ENCODE data around the gene NHERF1. TPM values are rescaled to one million over a fixed set of nuclear protein-coding genes. Genes with fewer than 3 reads are reported as not detected.
A peak's percentile ranks its signal among the peaks of the same experiment; 100 is the strongest.

The NHERF1 gene
- total RNA-seq, 1 donor from 2014 or later: 297 TPM

DNA sequence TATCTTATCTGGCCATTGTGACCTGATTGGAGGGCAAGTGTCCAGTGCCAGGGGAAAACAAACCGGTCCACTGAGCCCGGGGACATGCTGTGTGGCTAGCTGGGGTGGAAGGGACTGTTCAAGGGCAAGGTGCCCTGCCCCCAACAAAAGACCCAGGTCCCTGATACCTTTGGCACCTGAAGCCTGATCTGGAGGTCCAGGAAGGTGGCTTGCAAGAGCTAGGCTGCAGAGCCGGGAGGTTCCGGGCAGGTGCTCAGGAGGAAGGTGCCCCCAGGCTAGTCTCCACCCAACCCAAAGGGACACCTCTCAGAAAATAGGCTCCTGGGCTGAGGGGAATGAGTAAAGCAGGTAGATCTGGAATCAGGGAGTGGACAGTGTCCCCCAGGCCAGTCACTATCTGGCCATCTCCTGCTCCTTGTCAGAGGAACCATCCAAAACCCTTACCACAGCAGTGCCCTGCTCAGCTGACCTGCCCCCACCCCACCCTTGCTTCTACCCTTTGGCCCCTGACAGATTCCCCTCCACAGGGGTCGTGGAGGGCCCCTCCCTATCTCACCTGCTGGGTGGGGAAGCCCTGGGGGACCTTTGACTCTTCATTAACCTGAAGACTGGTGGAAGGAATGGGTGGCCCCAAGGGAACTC is 21.5 kb downstream of the NHERF1 start:
- peak; percentile 3 for ATAC-seq

DNA sequence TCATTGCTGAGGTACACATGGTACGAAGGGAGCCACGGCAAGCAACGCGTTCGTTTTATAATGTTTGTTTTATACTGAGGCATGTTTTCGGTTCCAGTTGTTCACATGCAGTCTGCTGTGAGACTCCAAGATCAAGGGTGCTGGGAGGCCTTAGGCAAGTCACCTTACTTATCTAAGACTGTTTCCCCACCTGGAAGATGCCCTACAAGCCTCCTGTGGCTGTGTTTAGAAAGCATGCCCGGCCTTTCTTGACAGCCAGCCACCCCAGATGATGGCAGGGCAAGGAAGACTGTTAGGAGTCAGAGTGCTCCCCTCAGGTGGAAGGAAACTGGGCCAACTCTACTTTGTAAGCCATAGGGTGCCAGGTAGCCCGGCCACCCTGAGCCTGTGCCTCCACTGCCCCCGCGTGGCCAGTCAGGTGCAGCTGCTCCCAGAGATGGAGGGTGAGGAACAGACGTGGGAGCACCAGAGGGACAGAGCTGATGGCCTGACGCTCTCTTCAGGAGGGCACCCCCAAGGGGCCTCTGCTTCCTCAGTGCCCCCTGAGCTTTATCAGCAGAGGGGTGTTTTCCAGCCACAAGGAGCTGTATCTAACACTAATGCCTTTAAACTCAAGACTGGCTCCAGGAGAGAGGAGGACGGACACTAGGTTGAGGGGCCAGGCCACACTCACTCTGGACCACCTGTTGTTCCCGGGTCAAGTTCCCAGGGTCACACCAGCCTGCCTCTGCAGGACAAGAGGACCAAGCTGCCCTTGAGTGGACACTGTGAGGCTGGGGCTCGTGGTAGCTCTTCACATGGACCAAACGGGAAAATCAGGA is 22.3 kb downstream of the NHERF1 start:
- ATAC-seq: peak; percentile 77

DNA sequence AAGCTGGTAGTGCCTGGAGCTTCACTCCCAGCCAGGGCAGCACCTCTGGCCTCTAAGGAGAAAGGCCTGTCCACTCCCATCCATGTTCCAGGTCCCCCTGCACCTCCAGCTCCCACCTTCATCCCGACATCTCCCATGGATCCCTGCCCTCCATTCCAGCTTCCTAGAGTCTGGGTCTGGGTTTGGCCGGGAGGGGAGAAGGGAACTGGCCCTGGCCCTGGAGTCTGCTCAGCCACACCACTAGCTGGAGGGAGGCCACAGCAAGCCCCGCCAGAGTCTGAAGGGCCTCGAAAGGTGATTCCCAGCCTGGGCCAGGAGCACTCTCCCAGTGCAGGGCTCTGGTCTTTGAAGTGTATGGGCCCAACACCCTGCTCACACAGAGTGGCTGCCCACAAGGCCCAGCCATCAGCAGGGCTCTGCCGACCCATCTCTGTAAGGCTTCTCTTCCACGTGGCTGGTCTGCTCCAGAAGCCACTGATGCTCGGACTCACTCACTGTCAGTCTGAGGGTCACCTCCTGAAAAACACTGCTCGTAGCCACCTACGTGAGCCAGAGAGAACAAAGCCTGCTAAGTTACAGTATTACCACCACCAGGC is 23.0 kb downstream of the NHERF1 start:
- peak; percentile 0 for ATAC-seq

DNA sequence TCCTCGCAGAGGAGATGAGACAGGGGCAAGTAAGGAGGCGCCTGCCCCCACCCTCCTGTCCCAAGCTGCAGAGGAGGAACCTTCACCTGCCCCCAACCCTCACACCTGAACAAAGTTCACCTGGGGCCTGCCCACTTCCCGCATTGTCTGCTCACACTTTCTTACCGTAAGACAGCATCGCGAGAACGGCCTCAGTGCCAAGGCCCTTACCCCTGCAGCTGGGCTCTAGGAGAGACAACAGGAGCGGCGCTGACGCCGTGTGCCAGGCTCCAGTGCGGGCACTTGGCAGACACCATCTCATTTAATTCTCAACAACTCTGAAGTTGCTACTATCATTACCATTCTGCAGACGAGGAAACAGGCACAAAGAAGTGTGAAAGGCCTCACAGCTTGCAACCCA is 23.6 kb downstream of the NHERF1 start:
- no peak for ATAC-seq

DNA sequence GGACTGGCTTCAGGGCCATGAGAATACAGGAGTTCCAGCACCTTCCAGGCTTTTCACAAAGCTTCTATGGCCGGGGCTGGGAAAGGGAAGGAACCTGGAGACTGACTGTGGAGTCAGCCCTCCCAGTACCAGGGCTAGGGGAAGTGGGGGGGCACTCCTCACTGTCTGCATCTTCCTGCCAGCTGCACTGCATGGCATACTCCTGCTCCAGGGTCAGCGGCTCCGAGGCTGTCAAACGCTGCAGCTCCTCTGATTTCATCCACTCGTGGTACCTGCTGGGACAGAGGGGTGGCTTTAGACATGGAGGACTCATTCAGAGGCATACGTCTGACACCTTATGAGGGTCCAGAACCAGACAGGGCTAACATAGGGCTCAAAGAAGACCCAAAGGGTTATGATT is 25.0 kb downstream of the NHERF1 start:
- no peak for ATAC-seq

DNA sequence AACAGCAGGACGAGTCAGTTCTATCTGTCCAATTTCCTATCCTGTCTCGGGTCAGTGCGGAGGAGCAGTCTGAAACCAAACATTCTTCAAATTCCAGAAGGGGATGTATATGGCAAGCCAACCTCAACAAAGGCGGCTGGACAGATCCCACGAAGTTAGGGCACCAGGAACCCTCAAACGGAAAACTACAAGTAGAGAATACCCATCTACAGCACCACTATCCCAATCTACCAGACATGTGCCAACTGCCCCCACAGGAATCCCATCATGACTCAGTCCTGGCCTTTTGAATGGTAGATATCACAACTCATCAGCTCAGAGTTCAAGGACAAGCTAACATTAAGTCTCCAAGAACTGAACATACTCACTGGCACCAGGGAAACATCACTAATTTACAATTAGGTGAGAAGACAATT is 25.5 kb downstream of the NHERF1 start:
- ATAC-seq: no peak

DNA sequence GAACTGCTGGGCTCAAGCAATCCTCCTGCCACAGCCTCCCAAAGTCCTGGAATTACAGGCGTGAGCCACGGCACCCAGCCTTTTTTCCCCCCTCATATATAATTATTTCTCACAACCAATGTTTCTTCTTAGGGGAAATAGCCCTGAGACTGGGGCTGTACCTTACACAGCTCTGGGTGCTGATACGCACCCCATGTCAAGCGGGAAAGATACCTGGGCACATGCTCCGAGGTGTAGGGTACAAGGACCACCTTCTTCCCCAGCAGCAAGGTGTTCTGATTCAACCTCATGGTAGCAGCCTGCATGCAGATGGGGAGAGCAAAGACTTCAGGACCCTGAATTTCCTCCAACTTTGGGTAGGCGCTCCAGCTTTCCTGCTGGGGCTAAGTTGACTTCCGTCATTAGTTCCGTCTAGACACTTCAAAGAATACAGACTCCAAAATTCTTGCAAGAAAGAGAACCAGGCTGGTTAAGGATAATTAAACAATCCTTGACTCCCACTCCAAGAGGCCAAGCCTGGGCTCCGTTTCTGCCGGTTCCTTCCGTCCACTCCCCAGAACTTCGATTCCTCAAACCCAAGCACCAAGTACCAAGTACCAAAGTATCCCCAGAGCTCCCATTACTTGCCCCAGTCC is 27.1 kb downstream of the NHERF1 start:
- ATAC-seq: no peak

DNA sequence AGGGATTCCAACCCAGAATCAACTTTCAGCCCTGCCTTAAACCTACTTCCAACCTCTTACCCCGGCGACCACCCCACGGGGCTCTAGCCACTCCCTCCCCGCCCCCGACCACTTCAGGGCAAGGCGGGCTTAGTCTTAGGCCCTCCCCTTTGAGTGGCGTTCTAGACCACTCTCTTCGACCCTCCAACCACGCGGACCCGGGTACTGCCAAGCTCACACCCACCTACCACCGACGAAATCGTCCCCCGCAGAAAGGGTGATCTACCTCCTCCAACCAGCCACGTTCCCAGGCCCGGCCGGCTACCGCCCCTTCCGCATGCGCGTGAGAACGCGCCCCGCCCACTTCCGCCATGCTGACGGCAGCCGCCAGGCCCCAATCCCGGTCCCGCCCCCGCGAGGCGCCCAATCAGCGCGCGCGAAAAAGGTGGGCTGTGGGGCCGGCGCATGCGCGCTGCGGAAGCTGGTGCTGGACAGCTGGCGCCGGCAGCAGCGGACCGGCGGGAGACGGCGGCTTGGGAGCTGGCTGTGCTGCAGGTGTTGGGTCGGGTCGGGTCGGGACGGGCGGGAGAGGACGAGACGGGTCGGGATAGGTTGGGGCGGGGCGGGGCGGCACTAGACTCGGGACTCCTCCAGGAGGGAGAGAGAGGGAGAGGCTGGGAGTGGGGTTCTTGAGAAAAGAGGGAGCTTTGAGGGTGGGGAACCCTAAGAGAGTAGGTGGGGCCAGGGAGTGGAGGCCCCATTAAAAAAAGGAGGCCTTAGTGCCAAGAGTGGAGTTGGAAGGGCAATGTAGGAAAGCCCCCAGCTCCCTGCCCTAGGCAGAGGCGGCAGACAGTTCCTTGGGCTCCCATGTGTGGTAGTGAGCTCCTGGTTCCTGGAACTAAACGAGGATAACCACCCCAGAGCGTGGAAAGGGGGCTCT is 27.9 kb downstream of the NHERF1 start, which contains the start of gene NAT9:
Gene NAT9, minus strand, starts transcription at position 302 of the 919 bp plus-strand sequence. CDS start 647 bp downstream, outside the sequence.
- peak; percentile 87 for ATAC-seq

DNA sequence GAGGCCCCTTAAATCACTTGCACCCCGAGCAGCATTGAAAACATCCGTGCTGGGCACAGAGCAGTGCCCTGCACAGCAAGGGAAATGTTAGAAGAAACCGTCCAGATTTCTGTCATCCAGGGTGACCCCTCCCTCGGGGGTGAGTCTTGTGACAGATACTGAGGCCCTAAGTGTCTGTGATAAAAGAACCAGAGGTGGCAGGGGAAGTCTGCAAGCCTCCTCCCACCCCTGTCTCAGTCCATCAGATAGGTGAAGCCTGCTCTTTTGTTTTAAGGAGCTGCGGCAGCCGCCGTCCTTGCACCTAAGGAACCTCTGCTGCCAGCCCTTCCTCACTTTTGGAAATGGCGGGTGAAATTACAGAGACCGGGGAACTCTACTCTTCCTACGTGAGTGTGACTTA is 28.6 kb downstream of the NHERF1 start:
- no peak for ATAC-seq

DNA sequence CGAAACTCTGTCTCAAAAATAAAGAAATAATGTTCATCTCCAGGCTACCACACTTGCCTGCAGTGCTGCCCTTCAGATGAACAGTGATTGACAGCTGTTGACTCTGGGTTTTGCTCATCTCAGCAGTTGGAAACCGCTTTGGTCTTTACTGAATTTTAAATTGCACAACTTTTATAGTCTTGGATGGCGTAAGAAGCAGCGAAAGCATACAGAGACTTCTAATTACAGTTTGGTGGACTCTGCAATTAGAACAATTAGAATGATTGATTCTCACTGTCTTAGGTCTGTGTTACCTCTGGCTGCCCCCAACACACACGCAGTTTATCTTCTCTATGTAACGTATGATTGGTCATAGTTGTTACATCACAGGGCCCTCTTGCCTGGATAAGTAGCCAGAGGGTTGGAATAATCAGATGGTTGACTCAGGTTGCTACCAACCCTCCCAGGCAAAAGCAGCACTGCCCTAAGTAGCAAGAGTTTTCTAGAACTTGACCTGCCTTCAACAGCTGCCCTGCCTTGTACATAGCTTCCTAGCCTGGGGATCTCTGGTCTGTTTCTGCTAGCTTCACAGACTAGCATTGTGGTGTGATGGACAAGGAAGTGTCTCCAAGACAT is 29.6 kb downstream of the NHERF1 start:
- no peak for ATAC-seq

DNA sequence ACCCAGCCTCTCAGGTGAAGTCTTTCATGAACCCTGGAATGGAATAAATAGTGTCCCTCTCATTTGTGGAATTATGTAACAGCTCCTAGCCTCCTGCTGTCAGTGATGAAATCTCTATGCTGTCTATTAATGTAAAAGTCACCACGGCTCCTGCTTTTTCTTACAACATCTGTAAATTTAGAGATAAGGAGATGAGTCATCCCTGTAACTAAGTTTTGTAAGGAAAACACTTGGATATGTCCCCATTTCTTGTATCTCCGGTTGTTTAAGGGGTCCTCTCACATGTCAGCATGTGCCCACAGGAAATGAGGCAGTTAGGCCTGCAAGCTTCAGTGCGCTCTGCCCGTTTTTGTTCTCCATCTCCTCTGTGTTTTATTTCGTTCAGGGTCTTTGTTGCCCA is 30.5 kb downstream of the NHERF1 start:
- ATAC-seq: no peak

DNA sequence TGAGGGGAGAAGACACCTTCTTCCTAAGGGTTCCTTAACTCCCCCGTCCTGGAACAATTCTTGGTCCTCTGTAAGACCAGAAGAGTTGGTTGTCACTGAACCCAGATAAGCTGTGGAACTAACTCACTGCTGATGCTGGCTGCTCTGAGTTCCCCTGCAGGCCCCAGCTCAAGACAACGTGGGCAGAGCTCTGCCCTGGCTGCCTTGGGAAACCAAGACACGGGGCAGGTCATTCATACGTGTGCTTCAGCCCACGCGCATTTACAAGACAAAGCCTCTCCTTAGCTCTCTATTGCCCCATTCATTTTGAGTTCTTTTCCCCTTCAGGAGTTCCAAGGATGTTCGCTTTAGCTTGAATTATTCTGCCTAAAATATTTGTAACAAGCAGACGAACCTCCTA is 31.1 kb downstream of the NHERF1 start:
- ATAC-seq: no peak

DNA sequence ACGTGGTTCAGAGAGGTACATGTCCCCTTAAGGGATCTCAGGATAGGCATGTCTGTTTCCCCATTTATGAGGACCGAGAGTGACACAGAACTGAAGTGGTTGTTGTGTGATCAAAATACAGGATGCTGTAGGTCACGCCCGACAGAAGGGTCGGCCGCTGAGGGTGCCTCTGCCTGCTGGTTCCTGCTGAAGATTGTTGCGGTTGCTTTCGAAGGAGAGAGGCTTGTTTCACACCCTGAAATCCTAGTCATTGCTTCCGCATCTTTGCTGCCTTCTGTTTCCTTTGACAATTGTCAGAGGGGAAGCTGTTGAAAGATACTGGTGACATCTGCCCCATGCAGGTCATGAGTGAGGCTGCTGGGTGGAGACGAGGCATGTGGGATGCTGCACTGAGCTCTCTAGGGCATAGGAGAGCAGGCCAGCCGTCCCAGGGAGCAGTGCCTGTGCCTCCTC is 31.5 kb downstream of the NHERF1 start:
- peak; percentile 1 for ATAC-seq

DNA sequence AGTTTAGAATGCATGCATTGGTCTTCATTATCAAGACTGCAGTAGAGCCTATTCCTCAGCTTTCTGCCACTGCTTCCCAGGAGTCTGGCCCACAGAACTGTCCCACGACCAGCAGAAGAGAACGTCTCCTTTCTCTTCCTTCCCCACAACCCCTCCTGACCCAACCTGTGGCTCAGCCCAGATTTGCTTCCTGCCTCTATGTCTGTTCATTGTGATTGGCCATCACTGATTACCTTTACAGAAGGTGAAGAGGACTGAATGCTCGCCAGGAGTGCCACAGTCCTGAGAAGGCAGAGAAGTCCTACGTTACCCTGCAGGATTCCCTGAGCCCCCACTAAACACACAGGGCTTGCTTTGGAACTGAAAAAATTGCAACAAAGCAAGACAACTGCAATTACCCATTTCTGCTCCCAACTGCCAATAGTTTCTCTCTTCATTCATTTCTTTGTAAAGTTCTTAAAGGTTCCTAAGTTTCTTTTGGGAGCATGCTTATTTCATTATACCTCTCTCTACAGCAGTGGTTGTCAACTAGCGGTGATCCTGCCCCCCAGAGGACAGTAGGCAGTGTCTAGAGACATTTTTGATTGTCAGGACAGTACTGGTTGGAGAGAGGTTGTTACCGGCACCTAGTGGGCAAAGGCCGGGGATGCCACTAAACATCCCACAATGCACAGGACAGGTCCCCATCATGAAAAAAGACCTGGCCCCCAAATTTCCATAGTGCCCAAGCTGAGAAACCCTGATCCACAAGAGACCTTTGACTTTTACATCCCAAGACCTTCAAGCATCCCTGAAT is 32.2 kb downstream of the NHERF1 start:
- no peak for ATAC-seq

DNA sequence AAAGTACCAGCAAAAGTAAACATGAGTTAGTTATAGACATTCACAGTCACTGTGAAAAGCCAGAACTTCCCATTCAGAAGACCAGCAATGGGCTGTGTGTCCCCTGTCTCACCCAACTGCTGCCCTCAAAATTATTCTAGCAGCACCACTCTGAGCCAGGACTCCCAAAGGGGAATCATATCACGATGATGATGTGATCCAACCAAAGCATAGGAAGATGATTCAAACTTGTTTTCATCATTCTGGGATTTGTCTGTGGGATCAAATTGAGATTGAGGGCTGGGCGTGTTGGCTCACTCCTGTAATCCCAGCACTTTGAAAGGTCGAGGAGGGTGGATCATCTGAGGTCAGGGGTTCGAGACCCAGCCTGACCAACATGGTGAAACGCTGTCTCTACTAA is 34.1 kb downstream of the NHERF1 start:
- ATAC-seq: no peak

DNA sequence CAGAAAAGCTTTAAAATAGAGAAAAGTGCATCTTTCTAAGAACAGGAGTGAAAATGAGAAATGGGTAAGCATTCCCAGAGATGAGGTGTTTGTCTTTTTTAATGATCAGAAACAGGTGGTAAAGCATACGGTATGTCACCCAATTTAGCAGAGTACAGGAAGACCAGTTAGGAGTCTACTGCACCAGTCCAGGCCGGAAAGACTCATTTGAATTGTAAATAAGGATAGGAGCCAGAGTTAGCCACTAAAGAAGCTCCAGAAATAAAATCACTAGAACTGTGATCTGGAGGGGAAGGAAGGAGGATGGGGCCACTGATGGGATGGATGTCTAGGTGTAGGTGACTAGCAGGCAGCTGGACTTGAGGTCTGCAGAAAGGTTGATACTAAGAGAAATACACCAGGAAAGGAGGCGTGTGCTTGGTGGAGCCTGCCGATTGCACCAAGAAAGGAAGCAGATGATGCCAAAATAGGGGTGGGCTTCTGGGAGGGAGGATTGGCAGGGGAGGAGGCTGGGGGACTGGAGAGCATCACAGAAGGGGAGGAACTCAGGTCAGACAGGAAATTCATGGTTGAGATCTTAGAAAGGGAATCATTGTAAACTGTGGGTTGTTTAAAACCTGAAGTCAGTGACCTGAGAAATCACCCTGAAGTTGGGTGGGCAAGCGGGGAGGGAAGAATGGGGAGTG is 35.8 kb downstream of the NHERF1 start:
- no peak for ATAC-seq

DNA sequence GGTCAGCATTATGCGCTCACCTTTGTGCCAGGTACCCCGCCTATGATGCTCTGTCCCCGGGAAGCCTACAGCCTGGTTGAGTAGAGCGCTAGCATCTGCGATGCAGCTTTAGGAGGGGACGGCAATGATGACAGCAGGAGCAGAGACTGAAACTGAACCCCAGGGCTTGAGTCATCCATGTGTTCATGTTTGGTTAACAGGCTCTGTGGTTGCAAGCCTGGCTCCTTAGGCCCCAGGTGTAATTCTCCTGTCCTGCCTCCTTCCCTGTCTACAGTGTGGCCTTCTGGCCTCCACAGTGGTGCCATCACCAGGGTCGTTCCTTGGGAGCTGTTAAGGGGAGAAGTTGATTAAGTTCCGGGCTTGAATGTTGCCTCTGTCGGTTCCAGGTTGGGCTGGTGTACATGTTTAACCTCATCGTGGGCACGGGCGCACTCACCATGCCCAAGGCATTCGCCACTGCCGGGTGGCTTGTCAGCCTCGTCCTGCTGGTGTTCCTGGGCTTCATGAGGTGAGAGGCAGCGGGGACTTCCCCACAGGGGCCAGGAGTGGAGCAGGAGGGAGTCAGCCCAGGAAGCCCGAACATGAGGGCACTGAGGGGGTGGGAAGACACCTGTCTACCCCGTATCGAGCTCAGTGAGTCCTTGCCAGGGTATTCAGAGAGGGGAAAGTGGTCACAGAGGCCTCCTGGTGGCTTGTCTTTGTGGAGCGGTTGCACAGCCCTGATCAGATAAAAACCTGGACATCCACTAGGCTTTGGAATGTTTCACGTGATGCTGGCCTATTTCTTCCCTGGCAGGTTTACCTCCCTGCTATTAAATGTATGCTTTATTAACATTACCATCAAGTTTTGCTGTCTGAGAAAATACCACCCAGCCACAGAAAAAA is 36.9 kb downstream of the NHERF1 start:
- no peak for ATAC-seq

DNA sequence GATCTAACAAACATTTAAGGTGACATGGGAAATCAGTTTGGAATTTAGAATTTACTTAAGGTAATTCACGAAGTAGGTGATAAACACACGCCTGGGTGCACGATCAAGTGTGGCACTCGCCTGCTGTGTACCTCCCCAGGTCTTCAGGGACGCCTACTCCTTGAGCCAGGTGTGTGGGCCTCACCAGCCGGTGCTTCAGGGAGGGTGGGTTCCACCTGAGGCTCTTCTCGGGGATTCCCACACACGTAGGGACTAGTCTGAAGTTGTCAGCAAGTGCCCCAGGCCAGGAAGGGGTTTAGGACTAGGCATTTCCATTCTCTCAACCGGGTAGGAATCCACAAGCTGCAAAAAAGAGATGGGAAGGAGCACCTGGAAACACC is 37.5 kb downstream of the NHERF1 start:
- ATAC-seq: no peak

DNA sequence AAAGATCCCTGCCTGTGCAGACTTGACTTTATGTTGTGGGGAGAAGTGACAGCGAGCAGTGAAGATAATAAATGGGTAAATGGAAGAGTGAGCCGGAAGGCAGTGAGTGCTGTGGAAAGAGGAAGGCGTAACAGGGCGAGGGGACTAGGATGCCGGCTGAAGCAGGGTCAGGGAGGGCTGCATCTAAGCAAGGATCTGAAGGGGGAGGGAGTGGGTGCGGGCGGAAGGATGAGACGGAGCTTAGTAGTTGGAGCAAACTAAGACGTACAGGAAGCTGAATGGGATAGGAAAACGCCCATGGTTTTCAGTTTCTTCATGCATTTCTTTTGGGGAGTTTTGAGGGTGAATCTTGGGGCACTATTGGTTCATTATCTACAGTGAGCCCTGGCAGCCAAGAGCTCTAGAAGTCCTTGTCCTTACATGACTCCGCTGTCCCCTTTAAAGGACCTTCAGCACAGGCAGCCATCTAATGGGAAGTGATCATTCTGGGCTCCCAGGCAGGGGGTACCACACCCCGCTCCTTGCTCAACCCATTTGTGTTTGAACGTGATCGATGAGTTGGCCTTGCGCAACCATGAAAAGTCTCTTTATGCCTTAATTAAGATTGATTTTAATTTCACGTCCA is 38.1 kb downstream of the NHERF1 start:
- no peak for ATAC-seq

Measured in esophagus mucosa (tissue), 1 donor.